GM21367 (cell line): ENCODE results near the gene CDH18.

Experiments
- ATAC-seq: cut with Tn5 transposase; IDR thresholded peaks from one replicate; pipeline ENCODE4 v1.9.1; 2021; ENCODE audit not compliant: unreplicated experiment

Gene CDH18

GRCh38 chr5:19930451-19930850 lies 57.5 kb downstream of the CDH18 start:
- no peak for ATAC-seq

GRCh38 chr5:19928562-19929421 lies 59.2 kb downstream of the CDH18 start:
- ATAC-seq = no peak

- no peak for ATAC-seq
Observed at GRCh38 chr5:19927919-19928318, 60.1 kb downstream of the CDH18 start.

GRCh38 chr5:19927170-19927569 lies 60.8 kb downstream of the CDH18 start:
- ATAC-seq = no peak

- ATAC-seq = no peak
Observed at GRCh38 chr5:19923742-19924141, 64.3 kb downstream of the CDH18 start.

GRCh38 chr5:19920761-19921160 lies 67.2 kb downstream of the CDH18 start:
- ATAC-seq = no peak

- no peak for ATAC-seq
Observed at GRCh38 chr5:19918780-19919179, 69.2 kb downstream of the CDH18 start.

GRCh38 chr5:19917588-19918122 lies 70.3 kb downstream of the CDH18 start:
- ATAC-seq = no peak

GRCh38 chr5:19910136-19910535 lies 77.9 kb downstream of the CDH18 start:
- ATAC-seq = no peak

- ATAC-seq = no peak
Observed at GRCh38 chr5:19904766-19905165, 83.2 kb downstream of the CDH18 start.

GRCh38 chr5:19903611-19904010 lies 84.4 kb downstream of the CDH18 start:
- ATAC-seq = no peak

GRCh38 chr5:19902316-19902934 lies 85.6 kb downstream of the CDH18 start:
- ATAC-seq = no peak

- ATAC-seq = no peak
Observed at GRCh38 chr5:19900269-19900668, 87.7 kb downstream of the CDH18 start.

GRCh38 chr5:19891658-19892057 lies 96.3 kb downstream of the CDH18 start:
- no peak for ATAC-seq

GRCh38 chr5:19886123-19886917 lies 101.7 kb downstream of the CDH18 start:
- no peak for ATAC-seq

GRCh38 chr5:19885040-19885824 lies 102.8 kb downstream of the CDH18 start:
- no peak for ATAC-seq

GRCh38 chr5:19880859-19881436 lies 107.1 kb downstream of the CDH18 start:
- ATAC-seq = no peak

- ATAC-seq = no peak
Observed at GRCh38 chr5:19880458-19880857, 107.5 kb downstream of the CDH18 start.

GRCh38 chr5:19874811-19875210 lies 113.2 kb downstream of the CDH18 start:
- no peak for ATAC-seq

GRCh38 chr5:19866090-19866450 lies 121.9 kb downstream of the CDH18 start:
- ATAC-seq = no peak
